Endothelial cell of umbilical vein (primary cell): Measurements from ENCODE around the gene NEURL2.

Source experiments
- CTCF ChIP-seq, 2 donors: IDR thresholded peaks; 1 replicate in 1 of 2; 2 replicates in 1 of 2; pipeline ENCODE4 v1.5.1; 2011; ENCODE audit warnings: low read length in 2 of 2, mild to moderate bottlenecking in 2 of 2, moderate library complexity in 2 of 2, control low read depth in 1 of 2, inconsistent platforms in 1 of 2, low read depth in 1 of 2; ENCODE audit not compliant: insufficient read depth in 1 of 2; ENCODE audit errors: extremely low read depth in 1 of 2
- EZH2 ChIP-seq: IDR thresholded peaks from 2 replicates; pipeline ENCODE4 v1.6.1; 2012; ENCODE audit warnings: borderline replicate concordance, low read depth, mild to moderate bottlenecking, moderate library complexity, low read length, inconsistent platforms; ENCODE audit not compliant: severe bottlenecking
- JUN ChIP-seq: IDR thresholded peaks from 2 replicates; pipeline ENCODE4 v1.6.1; 2011; ENCODE audit warnings: borderline replicate concordance, low read depth; ENCODE audit not compliant: insufficient read length, insufficient read depth
- MYC ChIP-seq: IDR thresholded peaks from one replicate; pipeline ENCODE4 v1.6.1; 2011; ENCODE audit warnings: mild to moderate bottlenecking, low read depth, low read length
- POLR2A ChIP-seq: IDR thresholded peaks from 2 replicates; pipeline ENCODE4 v1.6.1; 2012; ENCODE audit warnings: low read depth, mild to moderate bottlenecking, control low read depth, low read length
- POLR2AphosphoS5 ChIP-seq: IDR thresholded peaks from 2 replicates; pipeline ENCODE4 v1.6.1; 2012; ENCODE audit warnings: low read depth, mild to moderate bottlenecking, control low read depth, low read length, moderate library complexity; ENCODE audit not compliant: insufficient read depth
- TF ChIP-seq, protein P1 (sequence below): IDR thresholded peaks from 2 replicates; pipeline ENCODE4 v1.6.1; 2011; ENCODE audit not compliant: insufficient read depth, insufficient read length

DNA sequence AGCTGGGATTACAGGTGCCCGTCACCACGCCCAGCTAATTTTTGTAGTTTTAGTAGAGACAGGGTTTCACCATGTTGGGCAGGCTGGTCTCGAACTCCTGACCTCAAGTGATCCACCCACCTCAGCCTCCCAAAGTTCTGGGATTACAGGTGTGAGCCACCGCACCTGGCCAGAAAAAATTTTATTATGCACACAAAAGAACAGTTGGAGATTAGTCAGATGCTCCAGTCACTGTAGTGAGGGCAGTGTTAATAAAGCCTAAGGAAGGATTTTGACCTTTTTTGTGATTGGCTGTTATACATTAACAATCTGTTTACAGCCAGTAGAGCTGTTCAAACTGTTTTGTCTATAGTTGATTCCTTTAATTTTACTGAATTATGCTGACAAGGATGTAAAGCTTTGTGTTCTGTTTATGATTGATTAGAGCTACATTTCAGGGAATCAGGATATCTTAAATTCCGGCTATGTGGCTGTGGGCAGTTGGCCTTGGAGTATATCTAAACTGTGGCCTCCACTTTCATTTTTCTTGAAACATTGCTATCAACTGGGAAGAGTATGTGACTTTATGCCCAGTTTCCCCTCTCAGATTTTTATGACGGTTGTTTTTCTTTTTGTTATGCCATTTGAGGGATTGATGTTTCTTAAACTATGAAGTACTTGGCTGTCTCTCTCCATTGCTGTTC is 23.7 kb downstream of the NEURL2 start:
- TF ChIP-seq POLR2A (no peak), CTCF (IDR thresholded peaks at IDR 0.05; ENCODE audit: extremely low read depth in 1 of 2, insufficient read depth in 1 of 2, low read depth in 1 of 2, low read length in 2 of 2) (no peak), POLR2AphosphoS5 (no peak), EZH2 (no peak), JUN (no peak), MYC (no peak)
- TF ChIP-seq, protein P1, sequence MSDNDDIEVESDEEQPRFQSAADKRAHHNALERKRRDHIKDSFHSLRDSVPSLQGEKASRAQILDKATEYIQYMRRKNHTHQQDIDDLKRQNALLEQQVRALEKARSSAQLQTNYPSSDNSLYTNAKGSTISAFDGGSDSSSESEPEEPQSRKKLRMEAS: no peak
